GM13977 (cell line): ENCODE results near the gene SLC35B4.
A peak's percentile ranks its signal among the peaks of the same experiment; 100 is the strongest.

ENCODE experiments used
- DNase-seq: peaks from one replicate; pipeline ENCODE4 v3.0.0; 2012; ENCODE audit warnings: low spot score
- CTCF ChIP-seq: IDR thresholded peaks from 2 replicates; pipeline ENCODE4 v1.5.1; 2012; ENCODE audit warnings: mild to moderate bottlenecking, control low read depth; ENCODE audit not compliant: insufficient read depth; ENCODE audit errors: extremely low read depth, missing control alignments
- in situ Hi-C: fragments of 300-500 bp; cut with MboI; formaldehyde crosslinking; loops from one replicate; pipeline ENCODE4 v1.12.0; 2022; ENCODE audit warnings: low sequenced_read_pairs, low pct_unique_long_range_greater_than_20kb, mixed read lengths, inconsistent platforms; ENCODE audit not compliant: unreplicated experiment

Gene SLC35B4

GRCh38 chr7:134316539-134317344 is at the start of gene SLC35B4:
Gene SLC35B4, minus strand, starts transcription at chr7:134316930. Its CDS starts 179 bp downstream, at chr7:134316751.
- TF ChIP-seq CTCF, result no peak
- DNase-seq, result peak; percentile 97
- in situ Hi-C loops, result no loop called here

- DNase-seq, result no peak
- TF ChIP-seq CTCF, result no peak
- in situ Hi-C loops, result no loop called here
Measured at GRCh38 chr7:134366481-134366880, 49.8 kb upstream of the SLC35B4 start.

GRCh38 chr7:134365341-134366054 is 48.8 kb upstream of the SLC35B4 start:
- in situ Hi-C loops, result no loop called here
- TF ChIP-seq CTCF, result no peak
- DNase-seq, result no peak

DNA sequence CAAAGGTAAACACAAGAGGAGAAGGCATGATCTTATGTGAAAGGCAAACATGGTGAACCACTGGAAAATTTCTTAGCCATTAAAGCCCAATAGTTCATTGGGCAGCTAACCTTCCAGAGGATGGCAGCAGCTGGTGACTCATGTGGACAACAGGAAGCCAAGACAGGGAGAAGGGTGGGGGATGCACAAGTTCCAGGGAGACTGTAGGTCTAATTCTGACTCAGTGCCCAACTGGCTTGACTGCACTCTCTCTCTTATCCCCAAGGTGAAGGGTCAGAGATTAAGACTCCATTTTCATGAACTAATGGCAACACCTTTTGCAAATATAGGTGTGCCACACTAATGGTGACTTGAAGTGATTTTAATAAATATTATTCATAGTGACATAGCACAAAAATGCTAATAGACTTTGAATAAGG is 47.9 kb upstream of the SLC35B4 start:
- no peak for TF ChIP-seq CTCF
- no peak for DNase-seq
- in situ Hi-C loops, result no loop called here

GRCh38 chr7:134362587-134363483 is 46.1 kb upstream of the SLC35B4 start:
- in situ Hi-C loops, result no loop called here
- no peak for TF ChIP-seq CTCF
- DNase-seq, result no peak

GRCh38 chr7:134359787-134360432 is 43.2 kb upstream of the SLC35B4 start:
- DNase-seq, result no peak
- in situ Hi-C loops, result no loop called here
- TF ChIP-seq CTCF, result no peak
